ENCODE measurements around the gene RFLNA. TPM values are rescaled to one million over a fixed set of nuclear protein-coding genes. Genes with fewer than 3 reads are reported as not detected.

The RFLNA gene
- total RNA-seq, 4 donors from 2014 or later, result 0.15 to 1.1 (median 0.23) TPM

GRCh38 chr12:124305776-124306685 is 11.1 kb downstream of the RFLNA start:
- TF ChIP-seq POLR2A (IDR thresholded peaks at IDR 0.05) (no peak), CTCF (IDR thresholded peaks at IDR 0.05 in 4 of 5, conservative IDR thresholded peaks at IDR 0.05 in 1 of 5) (no peak)
- Histone ChIP-seq H3K4me1 (no peaks in the 10 kb centered on the region), H3K36me3 (no peaks in the 10 kb centered on the region), H3K27me3 (no peaks in the 10 kb centered on the region), H3K27ac (no peak overlapping the region), H3K9me3 (no peaks in the 10 kb centered on the region), H3K4me3 (no peak overlapping the region)
- ATAC-seq (no peak), DNase-seq (no peak)
- in situ Hi-C loops (cut with MboI; ENCODE audit: low sequenced_read_pairs in 4 of 4), result no loop called here
- intact Hi-C loops (cut with DNase I; ENCODE audit: low total_unique reads), result no loop called here

DNA sequence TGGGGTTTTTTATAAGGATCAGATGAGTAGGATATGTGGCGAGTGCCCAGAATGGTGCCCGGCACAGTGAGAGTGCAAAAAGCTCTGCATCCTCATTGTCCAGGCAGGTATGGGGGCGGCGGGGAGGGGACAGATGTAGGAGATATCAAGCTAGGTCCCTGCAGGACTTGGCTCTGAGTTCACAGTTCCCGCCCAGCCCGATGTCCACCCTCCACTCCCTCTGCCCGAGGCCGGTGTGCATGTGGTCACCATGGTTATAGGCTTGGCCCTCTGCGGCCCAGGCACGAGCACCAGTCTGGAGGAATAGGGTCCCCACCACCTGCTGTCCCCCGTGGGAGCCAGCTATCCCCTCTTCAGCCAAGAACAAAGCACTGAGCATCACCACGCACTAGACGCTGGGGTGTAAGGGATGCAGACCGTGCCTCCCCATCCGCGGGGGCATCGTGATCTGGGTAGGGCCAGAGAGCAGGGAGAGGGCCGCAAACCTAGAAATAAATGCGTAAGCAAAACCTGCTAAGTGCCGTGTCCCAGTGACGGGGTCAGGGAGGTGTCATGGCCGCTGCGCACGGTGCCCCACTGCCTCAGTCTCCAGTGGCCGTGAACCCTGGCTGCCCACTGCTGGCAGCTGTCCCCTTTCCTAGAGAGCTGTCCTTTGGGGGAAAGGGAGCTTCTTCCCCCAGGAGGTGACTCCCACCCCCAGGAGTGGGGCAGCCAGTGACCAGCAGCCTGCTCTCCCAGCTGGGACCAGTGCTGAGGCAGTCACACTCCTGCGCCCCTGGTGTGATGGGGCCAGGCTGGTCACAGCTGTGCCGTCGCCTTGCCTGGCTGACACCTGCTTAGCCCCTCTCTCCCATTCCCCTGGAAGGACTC is 12.0 kb downstream of the RFLNA start:
- ATAC-seq (no peak), DNase-seq (no peak)
- intact Hi-C loops (cut with DNase I; ENCODE audit: low total_unique reads), result no loop called here

DNA sequence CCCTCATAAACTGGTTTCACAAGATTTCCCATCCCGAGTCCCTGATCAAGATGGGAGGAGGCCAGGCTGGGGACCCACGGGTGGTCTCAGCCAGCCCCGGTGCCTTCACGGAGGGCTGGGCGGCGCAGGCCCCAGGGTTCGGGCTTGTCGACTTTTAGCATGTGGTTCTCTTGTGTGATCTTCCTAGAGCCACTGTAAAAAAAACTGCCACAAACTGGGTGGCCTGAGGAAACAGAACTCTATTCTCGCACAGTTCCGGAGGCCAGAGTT is 12.6 kb downstream of the RFLNA start:
- TF ChIP-seq CTCF (IDR thresholded peaks at IDR 0.05 in 4 of 5, conservative IDR thresholded peaks at IDR 0.05 in 1 of 5) (no peak), POLR2A (IDR thresholded peaks at IDR 0.05) (no peak)
- in situ Hi-C loops (cut with MboI; ENCODE audit: low sequenced_read_pairs in 4 of 4), result no loop called here
- Histone ChIP-seq H3K9me3 (no peaks in the 10 kb centered on the region), H3K4me3 (no peak overlapping the region), H3K36me3 (no peaks in the 10 kb centered on the region), H3K27me3 (no peaks in the 10 kb centered on the region), H3K4me1 (no peaks in the 10 kb centered on the region), H3K27ac (no peak overlapping the region)
- ATAC-seq, result no peak
- DNase-seq, result no peak
- intact Hi-C loops (cut with DNase I; ENCODE audit: low total_unique reads), result no loop called here

More for the DNA sequence above, 12.0 kb downstream of the RFLNA start:
- no peak for TF ChIP-seq CTCF (IDR thresholded peaks at IDR 0.05 in 4 of 5, conservative IDR thresholded peaks at IDR 0.05 in 1 of 5)
- TF ChIP-seq POLR2A (IDR thresholded peaks at IDR 0.05), result no peak
- Histone ChIP-seq H3K27ac (no peak overlapping the region), H3K27me3 (no peaks in the 10 kb centered on the region), H3K4me3 (no peak overlapping the region), H3K9me3 (no peaks in the 10 kb centered on the region), H3K36me3 (no peaks in the 10 kb centered on the region), H3K4me1 (no peaks in the 10 kb centered on the region)
- in situ Hi-C loops (cut with MboI; ENCODE audit: low sequenced_read_pairs in 4 of 4), result no loop called here

- in situ Hi-C loops (cut with MboI; ENCODE audit: low sequenced_read_pairs in 4 of 4) (no loop called here), intact Hi-C loops (cut with DNase I; ENCODE audit: low total_unique reads) (no loop called here)
- Histone ChIP-seq H3K4me1 (no peaks in the 10 kb centered on the region), H3K27ac (no peak overlapping the region), H3K9me3 (no peaks in the 10 kb centered on the region), H3K4me3 (no peak overlapping the region), H3K27me3 (no peaks in the 10 kb centered on the region), H3K36me3 (no peaks in the 10 kb centered on the region)
- TF ChIP-seq POLR2A (IDR thresholded peaks at IDR 0.05) (no peak), CTCF (IDR thresholded peaks at IDR 0.05 in 4 of 5, conservative IDR thresholded peaks at IDR 0.05 in 1 of 5) (no peak)
- no peak for DNase-seq
- ATAC-seq, result no peak
Observed at GRCh38 chr12:124308741-124309140, 13.8 kb downstream of the RFLNA start.
